CD14-positive monocyte (primary cell): Measurements from ENCODE around the gene STEAP3. TPM values are rescaled to one million over a fixed set of nuclear protein-coding genes. Genes with fewer than 3 reads are reported as not detected.
A peak's percentile ranks its signal among the peaks of the same experiment; 100 is the strongest.

Experiments used
- DNase-seq, 3 donors: peaks; one replicate each; pipeline ENCODE4 v3.0.0-alpha.2; 2011 to 2022
- H2AFZ ChIP-seq: 2 replicates; pipeline ENCODE4 v1.6.0; 2012; ENCODE audit warnings: mild to moderate bottlenecking, low read depth, low read length, inconsistent platforms; ENCODE audit not compliant: insufficient read depth, poor library complexity, severe bottlenecking
- H3K27ac ChIP-seq, 2 donors: 1 replicate in 1 of 2; 2 replicates in 1 of 2; pipeline ENCODE4 v1.5.1; 2012 to 2013; ENCODE audit warnings: low read length in 2 of 2, control low read depth in 1 of 2, inconsistent platforms in 1 of 2, low read depth in 1 of 2, mild to moderate bottlenecking in 1 of 2
- H3K27me3 ChIP-seq, 2 donors: one replicate each; pipeline versions ENCODE4 v1.6.0 to v1.6.1; 2011 to 2013; ENCODE audit warnings: low read length in 2 of 2; ENCODE audit not compliant: control insufficient read depth in 2 of 2, insufficient read depth in 2 of 2
- H3K36me3 ChIP-seq, 2 donors: replicated peaks in 1 of 2; 1 replicate in 1 of 2; 2 replicates in 1 of 2; pipeline versions ENCODE4 v1.5.1 to v1.6.1; 2012 to 2013; ENCODE audit warnings: low read length in 2 of 2, control low read depth in 1 of 2, inconsistent platforms in 1 of 2, mild to moderate bottlenecking in 1 of 2; ENCODE audit not compliant: insufficient read depth in 2 of 2, control insufficient read depth in 1 of 2
- H3K4me1 ChIP-seq, 2 donors: 1 replicate in 1 of 2; 2 replicates in 1 of 2; pipeline versions ENCODE4 v1.5.1 to v1.6.1; 2012 to 2013; ENCODE audit warnings: low read length in 2 of 2, control low read depth in 1 of 2, inconsistent platforms in 1 of 2, mild to moderate bottlenecking in 1 of 2, moderate library complexity in 1 of 2; ENCODE audit not compliant: insufficient read depth in 2 of 2, control insufficient read depth in 1 of 2
- H3K4me2 ChIP-seq: replicated peaks from 2 replicates; pipeline ENCODE3; 2012; ENCODE audit warnings: low read length, moderate library complexity, mild to moderate bottlenecking; ENCODE audit not compliant: poor library complexity, severe bottlenecking; ENCODE audit errors: extremely low read depth
- H3K4me3 ChIP-seq, 3 experiments: fragments of 200-600 bp in 1 of 3; sonication (generic) in 1 of 3; replicated peaks in 1 of 3; 1 replicate in 2 of 3; 2 replicates in 1 of 3; pipeline ENCODE4 v1.5.1; 2011 to 2013; ENCODE audit warnings: low read length in 3 of 3, mild to moderate bottlenecking in 3 of 3, control low read depth in 2 of 3, low read depth in 2 of 3, inconsistent platforms in 1 of 3, moderate library complexity in 1 of 3
- H3K79me2 ChIP-seq: 2 replicates; pipeline ENCODE4 v1.6.0; 2012; ENCODE audit warnings: mild to moderate bottlenecking, control low read depth, inconsistent platforms, low read length, moderate library complexity; ENCODE audit not compliant: insufficient read depth
- H3K9ac ChIP-seq: 2 replicates; pipeline ENCODE4 v1.6.0; 2017; ENCODE audit warnings: low read length, mild to moderate bottlenecking; ENCODE audit not compliant: insufficient read depth, poor library complexity, severe bottlenecking
- H3K9me3 ChIP-seq, 2 donors: replicated peaks in 1 of 2; 1 replicate in 1 of 2; 2 replicates in 1 of 2; pipeline versions ENCODE4 v1.5.1 to v1.6.1; 2012 to 2013; ENCODE audit warnings: low read length in 2 of 2, control low read depth in 1 of 2; ENCODE audit not compliant: control insufficient read depth in 1 of 2, insufficient read depth in 1 of 2
- H4K20me1 ChIP-seq: 2 replicates; pipeline ENCODE4 v1.6.0; 2012; ENCODE audit warnings: mild to moderate bottlenecking, low read length, control low read depth, moderate library complexity; ENCODE audit not compliant: insufficient read depth
- H3K27ac Mint-ChIP-seq, 7 donors: one replicate each; pipeline ENCODE4 v1.8.0; 2020; ENCODE audit warnings: mild to moderate bottlenecking in 7 of 7, mixed read lengths in 7 of 7, moderate library complexity in 6 of 7, inconsistent platforms in 2 of 7
- H3K27me3 Mint-ChIP-seq, 3 donors: one replicate each; pipeline ENCODE4 v1.8.0; 2021 to 2022; ENCODE audit warnings: low read depth in 3 of 3, mild to moderate bottlenecking in 3 of 3, mixed read lengths in 3 of 3, moderate library complexity in 3 of 3, inconsistent platforms in 1 of 3
- H3K36me3 Mint-ChIP-seq, 2 donors: one replicate each; pipeline ENCODE4 v1.8.0; 2020; ENCODE audit warnings: mixed read lengths in 2 of 2, inconsistent platforms in 1 of 2, mild to moderate bottlenecking in 1 of 2
- H3K4me1 Mint-ChIP-seq: one replicate; pipeline ENCODE4 v1.8.0; 2020; ENCODE audit warnings: mild to moderate bottlenecking, mixed read lengths
- H3K4me3 Mint-ChIP-seq, 2 donors: one replicate each; pipeline ENCODE4 v1.8.0; 2020; ENCODE audit warnings: mild to moderate bottlenecking in 2 of 2, mixed read lengths in 2 of 2, moderate library complexity in 1 of 2
- H3K9me3 Mint-ChIP-seq, 7 donors: one replicate each; pipeline ENCODE4 v1.8.0; 2020 to 2022; ENCODE audit warnings: mixed read lengths in 7 of 7, mild to moderate bottlenecking in 6 of 7, moderate library complexity in 6 of 7, inconsistent platforms in 2 of 7
- WGBS: methylation state at CpG from one replicate; pipeline ENCODE4 v1.1.5; 2013; ENCODE audit warnings: missing lambda C conversion rate; ENCODE audit not compliant: insufficient coverage; 5-methylcytosine and 5-hydroxymethylcytosine counted together
- intact Hi-C, 2 donors: fragments of 100-400 bp; cut with micrococcal nuclease; formaldehyde crosslinking; loops; one replicate each; pipeline versions ENCODE4 v1.15.0 to v1.15.1; 2023
- polyA plus RNA-seq, 3 donors: library from polyadenylated mRNA; depleted of rRNA in 1 of 3; unstranded in 2 of 3; stranded (reverse) in 1 of 3; fragments of 300-500 nt in 2 of 3; fragments of >200 nt in 1 of 3; fragmentation: Illumina TruSeq in 2 of 3; gene quantifications; 1 replicate in 2 of 3; 2 replicates in 1 of 3; pipeline ENCODE4 v1.2.3, GENCODE V29; 2012 to 2021
- TF ChIP-seq, protein P1 (sequence below): fragments of 200-600 bp; IDR thresholded peaks from one replicate; pipeline ENCODE4 v1.8.0; 2022; ENCODE audit warnings: antibody characterized with exemption, mild to moderate bottlenecking

STEAP3 gene
- polyA plus RNA-seq, 3 donors, result 3.0 to 10.7 (median 3.3) TPM

DNA sequence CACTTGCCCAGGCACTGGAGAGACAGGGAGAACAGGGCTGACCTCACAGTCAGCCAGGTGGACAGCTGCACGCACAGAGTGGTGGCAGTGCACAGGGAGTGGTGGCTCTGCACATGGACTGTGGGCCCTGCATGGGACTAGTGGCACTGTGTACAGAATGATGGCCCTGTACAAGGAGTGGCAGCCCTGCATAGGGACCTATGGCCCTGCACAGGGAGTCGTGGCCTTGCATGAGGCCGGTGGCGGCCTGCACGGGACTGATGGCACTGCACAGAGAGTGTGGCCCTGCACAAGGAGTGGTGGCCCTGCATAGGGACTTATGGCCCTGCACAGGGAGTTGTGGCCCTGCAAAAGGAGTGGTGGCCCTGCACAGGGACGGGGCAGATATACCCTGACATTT lies 19.1 kb upstream of the STEAP3 start:
- Mint-ChIP-seq H3K4me3 (no peak overlapping the region), H3K4me1 (peaks cover 2% of the 10 kb centered on the region), H3K27me3 (peaks cover 2 to 5% (median 4%) of the 10 kb centered on the region in 3 donors), H3K9me3 (peaks cover 0 to 1% (median 0%) of the 10 kb centered on the region in 7 donors), H3K36me3 (no peaks in the 10 kb centered on the region), H3K27ac (peak overlapping the region in 1 of 7 donors; percentile 15)
- no peaks in the 10 kb centered on the region for H3K27me3 ChIP-seq
- no peaks in the 10 kb centered on the region for H4K20me1 ChIP-seq
- TF ChIP-seq, protein P1, sequence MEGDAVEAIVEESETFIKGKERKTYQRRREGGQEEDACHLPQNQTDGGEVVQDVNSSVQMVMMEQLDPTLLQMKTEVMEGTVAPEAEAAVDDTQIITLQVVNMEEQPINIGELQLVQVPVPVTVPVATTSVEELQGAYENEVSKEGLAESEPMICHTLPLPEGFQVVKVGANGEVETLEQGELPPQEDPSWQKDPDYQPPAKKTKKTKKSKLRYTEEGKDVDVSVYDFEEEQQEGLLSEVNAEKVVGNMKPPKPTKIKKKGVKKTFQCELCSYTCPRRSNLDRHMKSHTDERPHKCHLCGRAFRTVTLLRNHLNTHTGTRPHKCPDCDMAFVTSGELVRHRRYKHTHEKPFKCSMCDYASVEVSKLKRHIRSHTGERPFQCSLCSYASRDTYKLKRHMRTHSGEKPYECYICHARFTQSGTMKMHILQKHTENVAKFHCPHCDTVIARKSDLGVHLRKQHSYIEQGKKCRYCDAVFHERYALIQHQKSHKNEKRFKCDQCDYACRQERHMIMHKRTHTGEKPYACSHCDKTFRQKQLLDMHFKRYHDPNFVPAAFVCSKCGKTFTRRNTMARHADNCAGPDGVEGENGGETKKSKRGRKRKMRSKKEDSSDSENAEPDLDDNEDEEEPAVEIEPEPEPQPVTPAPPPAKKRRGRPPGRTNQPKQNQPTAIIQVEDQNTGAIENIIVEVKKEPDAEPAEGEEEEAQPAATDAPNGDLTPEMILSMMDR, result no peak
- no peak overlapping the region for H3K9ac ChIP-seq
- H3K9me3 ChIP-seq, result no peaks in the 10 kb centered on the region
- no peak overlapping the region for H2AFZ ChIP-seq
- no peaks in the 10 kb centered on the region for H3K36me3 ChIP-seq
- no peak overlapping the region for H3K4me3 ChIP-seq
- no peaks in the 10 kb centered on the region for H3K79me2 ChIP-seq
- WGBS, result 87% methylated on average over 6 of the region's 6 CpGs
- no peak for DNase-seq
- H3K4me1 ChIP-seq, result no peaks in the 10 kb centered on the region
- intact Hi-C loops, result no loop called here
- no peak overlapping the region for H3K27ac ChIP-seq
- H3K4me2 ChIP-seq, result no peak overlapping the region

DNA sequence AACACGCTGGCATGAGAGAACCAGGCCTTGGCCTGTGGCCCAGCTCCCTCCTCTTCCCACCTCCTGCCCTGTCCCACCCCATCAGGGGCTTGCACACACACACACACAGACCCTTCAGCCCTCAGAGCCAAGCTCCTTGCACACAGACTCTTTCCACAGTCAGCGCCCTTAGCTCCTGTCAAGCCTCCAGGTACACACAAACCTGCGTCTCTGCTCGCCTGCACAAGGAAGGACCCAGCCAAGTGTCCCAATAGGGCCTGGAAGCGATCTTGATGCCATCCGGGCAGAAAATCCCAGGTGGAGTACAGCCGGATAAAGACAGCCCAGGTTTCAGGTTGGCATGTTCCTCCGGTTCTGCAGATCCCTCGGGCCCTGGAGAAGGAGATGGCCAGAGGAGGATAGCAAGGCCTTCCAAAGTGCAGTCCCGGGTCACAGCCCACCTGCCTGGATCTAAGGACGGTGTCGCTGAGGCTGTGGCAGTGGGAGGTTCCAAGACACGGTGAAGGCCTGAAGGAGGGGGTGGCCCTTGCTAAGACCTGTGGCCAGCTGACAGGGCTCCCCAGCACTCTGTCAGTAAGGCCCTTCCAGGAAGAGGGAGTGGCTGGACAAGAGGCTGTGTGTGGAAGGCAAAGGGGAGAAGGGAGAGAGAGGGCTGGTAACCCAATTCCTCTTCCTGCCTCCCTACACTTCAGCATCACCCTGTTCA lies 18.5 kb upstream of the STEAP3 start:
- no peak overlapping the region for H3K4me3 Mint-ChIP-seq
- TF ChIP-seq, protein P1, result no peak
- Histone ChIP-seq H3K79me2 (no peaks in the 10 kb centered on the region), H3K27me3 (no peaks in the 10 kb centered on the region), H3K9me3 (no peaks in the 10 kb centered on the region), H3K4me2 (no peak overlapping the region), H3K27ac (no peak overlapping the region), H3K9ac (no peak overlapping the region), H3K36me3 (no peaks in the 10 kb centered on the region), H3K4me3 (no peak overlapping the region), H3K4me1 (no peaks in the 10 kb centered on the region), H4K20me1 (no peaks in the 10 kb centered on the region), H2AFZ (no peak overlapping the region)
- H3K27me3 Mint-ChIP-seq, result peaks cover 2 to 5% (median 4%) of the 10 kb centered on the region in 3 donors
- H3K27ac Mint-ChIP-seq, result no peak overlapping the region
- DNase-seq, result no peak
- no peaks in the 10 kb centered on the region for H3K36me3 Mint-ChIP-seq
- WGBS, result 81% methylated on average over 11 of the region's 13 CpGs
- H3K9me3 Mint-ChIP-seq, result peaks cover 0 to 1% (median 0%) of the 10 kb centered on the region in 7 donors
- H3K4me1 Mint-ChIP-seq, result peaks cover 2% of the 10 kb centered on the region
- intact Hi-C loops, result no loop called here
